ENCODE data around the gene CAGE1. TPM values are rescaled to one million over a fixed set of nuclear protein-coding genes. Genes with fewer than 3 reads are reported as not detected.

The CAGE1 gene
- total RNA-seq, 1 donor from 2014 or later = not detected

GRCh38 chr6:7313505-7314165, 75.9 kb downstream of the CAGE1 start:
- Histone ChIP-seq H3K36me3 (ENCODE audit: control insufficient read depth, insufficient read depth, low read length) (peaks cover 3% of the 10 kb centered on the region), H3K4me3 (ENCODE audit: low read depth, low read length) (peak overlapping the region; percentile 83), H3K27me3 (ENCODE audit: control insufficient read depth, insufficient read depth, low read length) (no peaks in the 10 kb centered on the region)
- peak; percentile 26 for DNase-seq (ENCODE audit: low read depth)
- no peak for FAIRE-seq
- TF ChIP-seq, protein P1, sequence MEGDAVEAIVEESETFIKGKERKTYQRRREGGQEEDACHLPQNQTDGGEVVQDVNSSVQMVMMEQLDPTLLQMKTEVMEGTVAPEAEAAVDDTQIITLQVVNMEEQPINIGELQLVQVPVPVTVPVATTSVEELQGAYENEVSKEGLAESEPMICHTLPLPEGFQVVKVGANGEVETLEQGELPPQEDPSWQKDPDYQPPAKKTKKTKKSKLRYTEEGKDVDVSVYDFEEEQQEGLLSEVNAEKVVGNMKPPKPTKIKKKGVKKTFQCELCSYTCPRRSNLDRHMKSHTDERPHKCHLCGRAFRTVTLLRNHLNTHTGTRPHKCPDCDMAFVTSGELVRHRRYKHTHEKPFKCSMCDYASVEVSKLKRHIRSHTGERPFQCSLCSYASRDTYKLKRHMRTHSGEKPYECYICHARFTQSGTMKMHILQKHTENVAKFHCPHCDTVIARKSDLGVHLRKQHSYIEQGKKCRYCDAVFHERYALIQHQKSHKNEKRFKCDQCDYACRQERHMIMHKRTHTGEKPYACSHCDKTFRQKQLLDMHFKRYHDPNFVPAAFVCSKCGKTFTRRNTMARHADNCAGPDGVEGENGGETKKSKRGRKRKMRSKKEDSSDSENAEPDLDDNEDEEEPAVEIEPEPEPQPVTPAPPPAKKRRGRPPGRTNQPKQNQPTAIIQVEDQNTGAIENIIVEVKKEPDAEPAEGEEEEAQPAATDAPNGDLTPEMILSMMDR (IDR thresholded peaks at IDR 0.05; ENCODE audit: insufficient read depth, low read length, severe bottlenecking) = no peak

DNA sequence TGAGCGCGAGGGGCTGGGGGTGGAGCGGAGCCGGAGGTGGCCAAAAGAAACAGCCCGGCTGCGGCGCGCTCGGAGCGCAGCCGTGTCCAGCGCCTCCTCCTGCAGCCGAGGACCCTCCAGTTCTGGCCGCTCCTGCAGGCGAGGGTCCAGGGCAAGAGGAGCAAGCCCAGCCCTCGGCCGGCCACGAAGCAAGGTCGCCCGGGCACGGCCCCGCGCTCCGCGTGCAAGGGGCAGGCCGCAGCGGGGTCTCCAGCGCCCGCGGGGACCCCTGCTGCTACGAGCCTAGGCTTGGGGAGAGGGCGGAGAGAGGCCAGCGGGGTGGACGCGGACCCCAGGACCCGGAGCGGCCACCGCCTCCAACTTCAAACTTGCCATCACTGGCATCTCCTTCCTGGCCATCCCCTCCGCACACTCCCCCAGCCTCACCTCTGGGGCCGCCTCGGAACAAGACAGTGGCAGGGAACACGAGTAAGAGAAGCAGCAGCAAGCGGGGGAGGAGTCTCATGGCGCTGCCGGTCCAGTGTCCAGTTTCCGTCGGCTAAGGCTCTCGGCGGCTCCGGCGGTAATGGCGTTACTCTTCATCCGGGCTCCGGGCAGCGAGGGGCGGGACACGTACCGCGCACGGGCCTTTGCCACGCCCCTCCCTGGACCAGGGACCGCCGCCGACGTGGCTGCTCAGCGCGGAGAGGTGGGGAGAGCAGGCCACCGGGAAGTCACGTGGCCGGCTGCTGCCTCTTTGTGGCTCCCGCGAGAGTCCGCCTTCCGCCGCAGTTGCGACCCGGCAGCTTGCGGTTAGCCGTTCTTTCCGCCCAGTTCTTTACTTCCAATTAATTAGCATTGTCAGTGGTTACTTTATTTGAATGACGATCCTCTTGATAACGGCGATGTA, 76.7 kb downstream of the CAGE1 start, which contains the start of gene SSR1:
SSR1 (minus strand) TSS at position 584 of the 889 bp plus-strand sequence; CDS start at position 505, 79 bp downstream.
- peak; percentile 86 for DNase-seq (ENCODE audit: low read depth)
- peak within 1 kb of the TSS; percentile 83 for H3K4me3 ChIP-seq (ENCODE audit: low read depth, low read length)
- H3K27me3 ChIP-seq (ENCODE audit: control insufficient read depth, insufficient read depth, low read length) = no peaks in the 10 kb centered on the region
- FAIRE-seq = no peak
- TF ChIP-seq, protein P1 (IDR thresholded peaks at IDR 0.05; ENCODE audit: insufficient read depth, low read length, severe bottlenecking) = no peak
- peaks cover 3% of the 10 kb centered on the region for H3K36me3 ChIP-seq (ENCODE audit: control insufficient read depth, insufficient read depth, low read length)

DNA sequence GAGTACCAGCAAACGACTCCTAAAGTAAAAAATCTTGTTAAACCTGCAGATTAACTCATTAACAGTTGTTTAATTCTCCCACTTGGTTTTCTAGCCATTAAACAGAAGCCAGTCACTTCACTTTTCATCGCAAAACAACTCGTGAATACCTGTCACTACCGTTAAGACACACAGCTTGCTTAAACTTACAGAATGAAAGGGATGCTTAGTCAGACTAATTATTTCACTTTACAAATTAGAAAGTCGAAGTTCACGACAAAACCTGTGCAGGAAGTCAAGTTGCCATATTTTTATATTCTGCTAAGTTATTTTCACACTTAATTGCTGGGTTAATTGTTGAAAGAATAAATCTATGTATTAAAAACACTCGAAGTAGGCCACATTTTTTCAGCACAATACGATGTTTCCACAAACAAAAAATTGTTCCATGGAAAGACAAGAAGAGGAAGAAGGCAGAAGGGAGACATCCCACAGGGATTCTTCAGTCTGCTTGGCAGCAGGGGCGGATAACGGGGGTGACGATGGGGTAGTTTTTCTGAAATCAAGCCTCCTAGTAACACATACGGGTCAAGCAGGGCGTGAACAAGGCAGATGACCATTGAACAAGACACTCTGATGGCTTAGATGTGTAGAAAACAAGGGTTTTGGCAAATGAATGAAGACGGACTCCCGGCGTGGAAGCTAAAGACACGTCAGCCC, 77.5 kb downstream of the CAGE1 start:
- Histone ChIP-seq H3K27me3 (ENCODE audit: control insufficient read depth, insufficient read depth, low read length) (no peaks in the 10 kb centered on the region), H3K36me3 (ENCODE audit: control insufficient read depth, insufficient read depth, low read length) (peaks cover 6% of the 10 kb centered on the region), H3K4me3 (ENCODE audit: low read depth, low read length) (peak overlapping the region; percentile 83)
- FAIRE-seq (no peak), DNase-seq (ENCODE audit: low read depth) (peak; percentile 27)
- TF ChIP-seq, protein P1 (IDR thresholded peaks at IDR 0.05; ENCODE audit: insufficient read depth, low read length, severe bottlenecking) = no peak

- Histone ChIP-seq H3K27me3 (ENCODE audit: control insufficient read depth, insufficient read depth, low read length) (no peaks in the 10 kb centered on the region), H3K4me3 (ENCODE audit: low read depth, low read length) (no peak overlapping the region), H3K36me3 (ENCODE audit: control insufficient read depth, insufficient read depth, low read length) (peaks cover 6% of the 10 kb centered on the region)
- DNase-seq (ENCODE audit: low read depth) = no peak
- FAIRE-seq = no peak
- TF ChIP-seq, protein P1 (IDR thresholded peaks at IDR 0.05; ENCODE audit: insufficient read depth, low read length, severe bottlenecking) = no peak
Measured at GRCh38 chr6:7311176-7311575, 78.4 kb downstream of the CAGE1 start.

DNA sequence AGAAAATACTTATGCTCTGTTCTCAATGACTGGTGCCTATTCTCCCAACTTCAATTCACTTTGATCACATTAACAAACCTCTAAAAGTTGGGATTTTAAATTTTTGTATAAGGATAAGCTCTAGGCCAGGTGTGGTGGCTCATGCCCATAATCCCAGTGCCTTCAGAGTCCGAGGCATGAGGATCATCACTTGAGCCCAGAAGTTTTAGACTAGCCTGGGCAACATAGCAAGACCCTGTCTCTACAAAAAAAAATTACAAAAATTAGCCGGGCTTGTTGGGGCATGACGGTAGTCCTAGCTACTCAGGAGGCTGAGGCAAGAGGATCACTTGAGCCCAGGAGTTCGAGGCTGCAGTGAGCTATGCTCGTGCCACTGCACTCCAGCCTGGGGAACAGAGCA, 80.5 kb downstream of the CAGE1 start:
- DNase-seq (ENCODE audit: low read depth) (no peak), FAIRE-seq (no peak)
- TF ChIP-seq, protein P1 (IDR thresholded peaks at IDR 0.05; ENCODE audit: insufficient read depth, low read length, severe bottlenecking) = no peak
- Histone ChIP-seq H3K36me3 (ENCODE audit: control insufficient read depth, insufficient read depth, low read length) (peaks cover 6% of the 10 kb centered on the region), H3K27me3 (ENCODE audit: control insufficient read depth, insufficient read depth, low read length) (no peaks in the 10 kb centered on the region), H3K4me3 (ENCODE audit: low read depth, low read length) (no peak overlapping the region)
